ENCODE measurements around the gene CORO2A.
"Not testable (repeated sequence)": the region's sequence is repeated elsewhere in the genome, so short reads cannot be mapped to it uniquely, and the experiment has no call there.

CORO2A gene

GRCh38 chr9:98191181-98191608, 1.2 kb downstream of the CORO2A start:
- no peak for DNase-seq

- no peak for DNase-seq
These were observed 1.7 kb downstream of the CORO2A start for GRCh38 chr9:98190757-98191105.

GRCh38 chr9:98189412-98189811, 3.0 kb downstream of the CORO2A start:
- DNase-seq: no peak

- DNase-seq: no peak
These were observed 4.5 kb downstream of the CORO2A start for GRCh38 chr9:98187926-98188325.

- DNase-seq: no peak
These were observed 6.2 kb downstream of the CORO2A start for GRCh38 chr9:98186236-98186635.

- DNase-seq: no peak
These were observed 6.7 kb downstream of the CORO2A start for GRCh38 chr9:98185611-98186171.

- peak; percentile 5 for DNase-seq
These were observed 7.3 kb downstream of the CORO2A start for GRCh38 chr9:98185021-98185567.

GRCh38 chr9:98184326-98184725, 8.1 kb downstream of the CORO2A start:
- no peak for DNase-seq

- DNase-seq: no peak
These were observed 9.4 kb downstream of the CORO2A start for GRCh38 chr9:98182889-98183599.

GRCh38 chr9:98182069-98182820, 10.2 kb downstream of the CORO2A start:
- no peak for DNase-seq

- DNase-seq: no peak
These were observed 10.7 kb downstream of the CORO2A start for GRCh38 chr9:98181746-98182068.

GRCh38 chr9:98180996-98181395, 11.4 kb downstream of the CORO2A start:
- no peak for DNase-seq

- DNase-seq: no peak
These were observed 13.3 kb downstream of the CORO2A start for GRCh38 chr9:98178874-98179850.

- no peak for DNase-seq
These were observed 15.8 kb downstream of the CORO2A start for GRCh38 chr9:98176391-98177259.

GRCh38 chr9:98175762-98176161, 16.7 kb downstream of the CORO2A start:
- DNase-seq: no peak

- no peak for DNase-seq
These were observed 17.3 kb downstream of the CORO2A start for GRCh38 chr9:98175028-98175569.

GRCh38 chr9:98174502-98174918, 17.9 kb downstream of the CORO2A start:
- not testable (repeated sequence) for DNase-seq

GRCh38 chr9:98173181-98173580, 19.3 kb downstream of the CORO2A start:
- no peak for DNase-seq

GRCh38 chr9:98172604-98173003, 19.8 kb downstream of the CORO2A start:
- no peak for DNase-seq

- DNase-seq: no peak
These were observed 21.1 kb downstream of the CORO2A start for GRCh38 chr9:98171176-98171925.
